Endothelial cell of umbilical vein (primary cell): ENCODE results near the gene EMC8.

ENCODE experiments used
- EZH2 ChIP-seq: IDR thresholded peaks from 2 replicates; pipeline ENCODE4 v1.6.1; 2012; ENCODE audit warnings: borderline replicate concordance, low read depth, mild to moderate bottlenecking, moderate library complexity, low read length, inconsistent platforms; ENCODE audit not compliant: severe bottlenecking
- FOS ChIP-seq: IDR thresholded peaks from 2 replicates; pipeline ENCODE4 v1.6.1; 2011; ENCODE audit warnings: mild to moderate bottlenecking, low read length, moderate library complexity, borderline replicate concordance; ENCODE audit not compliant: insufficient read depth
- TF ChIP-seq, protein P1 (sequence below), 2 donors: IDR thresholded peaks; 1 replicate in 1 of 2; 2 replicates in 1 of 2; pipeline ENCODE4 v1.5.1; 2011; ENCODE audit warnings: low read length in 2 of 2, mild to moderate bottlenecking in 2 of 2, moderate library complexity in 2 of 2, control low read depth in 1 of 2, inconsistent platforms in 1 of 2, low read depth in 1 of 2; ENCODE audit not compliant: insufficient read depth in 1 of 2; ENCODE audit errors: extremely low read depth in 1 of 2

DNA sequence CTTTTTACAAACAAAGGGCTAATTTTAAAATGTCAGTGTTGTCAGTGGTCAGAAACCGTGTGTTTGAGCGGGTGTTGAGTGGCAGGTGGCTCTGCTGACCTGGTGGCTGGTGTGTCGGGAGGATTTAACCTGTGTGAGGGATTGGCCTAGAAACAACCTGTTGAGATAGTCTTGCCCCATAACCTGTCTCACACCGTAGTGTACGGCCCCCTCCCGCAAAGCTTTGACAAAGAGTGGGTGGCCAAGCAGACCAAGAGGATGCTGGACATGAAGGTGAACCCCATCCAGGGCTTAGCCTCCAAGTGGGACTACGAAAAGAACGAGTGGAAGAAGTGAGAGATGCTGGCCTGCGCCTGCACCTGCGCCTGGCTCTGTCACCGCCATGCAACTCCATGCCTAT is 7.2 kb upstream of the EMC8 start:
- no peak for TF ChIP-seq EZH2
- no peak for TF ChIP-seq FOS
- TF ChIP-seq, protein P1, sequence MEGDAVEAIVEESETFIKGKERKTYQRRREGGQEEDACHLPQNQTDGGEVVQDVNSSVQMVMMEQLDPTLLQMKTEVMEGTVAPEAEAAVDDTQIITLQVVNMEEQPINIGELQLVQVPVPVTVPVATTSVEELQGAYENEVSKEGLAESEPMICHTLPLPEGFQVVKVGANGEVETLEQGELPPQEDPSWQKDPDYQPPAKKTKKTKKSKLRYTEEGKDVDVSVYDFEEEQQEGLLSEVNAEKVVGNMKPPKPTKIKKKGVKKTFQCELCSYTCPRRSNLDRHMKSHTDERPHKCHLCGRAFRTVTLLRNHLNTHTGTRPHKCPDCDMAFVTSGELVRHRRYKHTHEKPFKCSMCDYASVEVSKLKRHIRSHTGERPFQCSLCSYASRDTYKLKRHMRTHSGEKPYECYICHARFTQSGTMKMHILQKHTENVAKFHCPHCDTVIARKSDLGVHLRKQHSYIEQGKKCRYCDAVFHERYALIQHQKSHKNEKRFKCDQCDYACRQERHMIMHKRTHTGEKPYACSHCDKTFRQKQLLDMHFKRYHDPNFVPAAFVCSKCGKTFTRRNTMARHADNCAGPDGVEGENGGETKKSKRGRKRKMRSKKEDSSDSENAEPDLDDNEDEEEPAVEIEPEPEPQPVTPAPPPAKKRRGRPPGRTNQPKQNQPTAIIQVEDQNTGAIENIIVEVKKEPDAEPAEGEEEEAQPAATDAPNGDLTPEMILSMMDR (IDR thresholded peaks at IDR 0.05; ENCODE audit: extremely low read depth in 1 of 2, insufficient read depth in 1 of 2, low read depth in 1 of 2, low read length in 2 of 2): no peak
